ENCODE measurements around the gene COPS3.
A peak's percentile ranks its signal among the peaks of the same experiment; 100 is the strongest.

The COPS3 gene

GRCh38 chr17:17201907-17202306 is 79.1 kb downstream of the COPS3 start:
- Histone ChIP-seq H3K18ac (ENCODE audit: low read depth in 1 of 2, low read length in 2 of 2) (peak overlapping the region in 1 of 2 experiments; percentile 64), H3K23ac (ENCODE audit: low read length in 2 of 2) (peak overlapping the region in 1 of 2 experiments; percentile 3), H2BK5ac (ENCODE audit: low read depth, low read length, poor library complexity, severe bottlenecking) (no peak overlapping the region), H2BK15ac (ENCODE audit: low read depth, poor library complexity, severe bottlenecking) (no peak overlapping the region), H3K9me3 (ENCODE audit: control insufficient read depth, low read length) (no peaks in the 10 kb centered on the region), H3K79me1 (replicated peaks; ENCODE audit: low read length, poor library complexity, severe bottlenecking) (no peaks in the 10 kb centered on the region), H2AFZ (ENCODE audit: low read depth, low read length) (no peak overlapping the region), H4K91ac (ENCODE audit: low read length) (peak overlapping the region; percentile 32), H3K9ac (ENCODE audit: low read length) (no peak overlapping the region), H3K4me3 (ENCODE audit: insufficient read depth in 1 of 2, low read depth in 1 of 2, low read length in 2 of 2) (no peak overlapping the region), H3K27me3 (ENCODE audit: control insufficient read depth in 1 of 2, insufficient read depth in 1 of 2, low read length in 2 of 2) (no peaks in the 10 kb centered on the region), H3K4me1 (ENCODE audit: control insufficient read depth, insufficient read depth, low read depth, low read length) (peaks cover 9% of the 10 kb centered on the region), H2AK5ac (ENCODE audit: low read length, severe bottlenecking) (no peak overlapping the region), H3K4ac (ENCODE audit: low read depth in 1 of 2, low read length in 2 of 2) (no peak overlapping the region), H3K27ac (ENCODE audit: low read length, poor library complexity, severe bottlenecking) (no peak overlapping the region), H2BK120ac (ENCODE audit: low read depth, low read length) (no peak overlapping the region), H3K14ac (ENCODE audit: low read length in 2 of 2) (no peak overlapping the region), H4K8ac (ENCODE audit: low read length) (no peak overlapping the region), H3K4me2 (ENCODE audit: low read length, poor library complexity, severe bottlenecking) (no peak overlapping the region), H3K36me3 (ENCODE audit: control insufficient read depth in 1 of 2, insufficient read depth in 2 of 2, low read depth in 1 of 2, low read length in 2 of 2) (peaks cover 17 to 20% of the 10 kb centered on the region in 2 experiments), H2BK12ac (ENCODE audit: low read length in 2 of 2) (no peak overlapping the region)
- DNase-seq, result no peak
- 86% methylated on average over 6 of the region's 8 CpGs for WGBS

- WGBS, result 88% methylated on average over 10 of the region's 10 CpGs
- Histone ChIP-seq H2BK5ac (ENCODE audit: low read depth, low read length, poor library complexity, severe bottlenecking) (no peak overlapping the region), H3K27ac (ENCODE audit: low read length, poor library complexity, severe bottlenecking) (no peak overlapping the region), H2BK120ac (ENCODE audit: low read depth, low read length) (no peak overlapping the region), H4K8ac (ENCODE audit: low read length) (no peak overlapping the region), H4K91ac (ENCODE audit: low read length) (no peak overlapping the region), H3K4me1 (ENCODE audit: control insufficient read depth, insufficient read depth, low read depth, low read length) (peaks cover 9% of the 10 kb centered on the region), H2AK5ac (ENCODE audit: low read length, severe bottlenecking) (no peak overlapping the region), H3K23ac (ENCODE audit: low read length in 2 of 2) (no peak overlapping the region), H2BK15ac (ENCODE audit: low read depth, poor library complexity, severe bottlenecking) (no peak overlapping the region), H3K9ac (ENCODE audit: low read length) (no peak overlapping the region), H3K14ac (ENCODE audit: low read length in 2 of 2) (peak overlapping the region in 1 of 2 experiments; percentile 45), H3K4me3 (ENCODE audit: insufficient read depth in 1 of 2, low read depth in 1 of 2, low read length in 2 of 2) (no peak overlapping the region), H3K4ac (ENCODE audit: low read depth in 1 of 2, low read length in 2 of 2) (peak overlapping the region in 1 of 2 experiments; percentile 47), H2AFZ (ENCODE audit: low read depth, low read length) (no peak overlapping the region), H3K9me3 (ENCODE audit: control insufficient read depth, low read length) (no peaks in the 10 kb centered on the region), H3K4me2 (ENCODE audit: low read length, poor library complexity, severe bottlenecking) (no peak overlapping the region), H3K36me3 (ENCODE audit: control insufficient read depth in 1 of 2, insufficient read depth in 2 of 2, low read depth in 1 of 2, low read length in 2 of 2) (peaks cover 15 to 20% of the 10 kb centered on the region in 2 experiments), H3K27me3 (ENCODE audit: control insufficient read depth in 1 of 2, insufficient read depth in 1 of 2, low read length in 2 of 2) (no peaks in the 10 kb centered on the region), H3K79me1 (replicated peaks; ENCODE audit: low read length, poor library complexity, severe bottlenecking) (no peaks in the 10 kb centered on the region), H3K18ac (ENCODE audit: low read depth in 1 of 2, low read length in 2 of 2) (no peak overlapping the region), H2BK12ac (ENCODE audit: low read length in 2 of 2) (peak overlapping the region in 1 of 2 experiments; percentile 68)
- DNase-seq, result no peak
Measured at GRCh38 chr17:17201271-17201670, 79.8 kb downstream of the COPS3 start.

- Histone ChIP-seq H3K27ac (ENCODE audit: low read length, poor library complexity, severe bottlenecking) (no peak overlapping the region), H3K4ac (ENCODE audit: low read depth in 1 of 2, low read length in 2 of 2) (no peak overlapping the region), H2BK12ac (ENCODE audit: low read length in 2 of 2) (no peak overlapping the region), H2AFZ (ENCODE audit: low read depth, low read length) (no peak overlapping the region), H3K9ac (ENCODE audit: low read length) (no peak overlapping the region), H3K27me3 (ENCODE audit: control insufficient read depth in 1 of 2, insufficient read depth in 1 of 2, low read length in 2 of 2) (no peaks in the 10 kb centered on the region), H3K23ac (ENCODE audit: low read length in 2 of 2) (no peak overlapping the region), H2BK5ac (ENCODE audit: low read depth, low read length, poor library complexity, severe bottlenecking) (no peak overlapping the region), H3K4me1 (ENCODE audit: control insufficient read depth, insufficient read depth, low read depth, low read length) (peaks cover 9% of the 10 kb centered on the region), H2BK120ac (ENCODE audit: low read depth, low read length) (no peak overlapping the region), H3K18ac (ENCODE audit: low read depth in 1 of 2, low read length in 2 of 2) (no peak overlapping the region), H4K8ac (ENCODE audit: low read length) (no peak overlapping the region), H2BK15ac (ENCODE audit: low read depth, poor library complexity, severe bottlenecking) (no peak overlapping the region), H3K36me3 (ENCODE audit: control insufficient read depth in 1 of 2, insufficient read depth in 2 of 2, low read depth in 1 of 2, low read length in 2 of 2) (peaks cover 10 to 20% of the 10 kb centered on the region in 2 experiments), H3K14ac (ENCODE audit: low read length in 2 of 2) (no peak overlapping the region), H4K91ac (ENCODE audit: low read length) (no peak overlapping the region), H3K4me3 (ENCODE audit: insufficient read depth in 1 of 2, low read depth in 1 of 2, low read length in 2 of 2) (no peak overlapping the region), H3K79me1 (replicated peaks; ENCODE audit: low read length, poor library complexity, severe bottlenecking) (no peaks in the 10 kb centered on the region), H2AK5ac (ENCODE audit: low read length, severe bottlenecking) (no peak overlapping the region), H3K9me3 (ENCODE audit: control insufficient read depth, low read length) (no peaks in the 10 kb centered on the region), H3K4me2 (ENCODE audit: low read length, poor library complexity, severe bottlenecking) (no peak overlapping the region)
- DNase-seq, result no peak
- WGBS, result 66% methylated on average over 5 of the region's 5 CpGs
Measured at GRCh38 chr17:17200831-17201230, 80.2 kb downstream of the COPS3 start.

- Histone ChIP-seq H2BK5ac (ENCODE audit: low read depth, low read length, poor library complexity, severe bottlenecking) (no peak overlapping the region), H3K18ac (ENCODE audit: low read depth in 1 of 2, low read length in 2 of 2) (no peak overlapping the region), H3K9me3 (ENCODE audit: control insufficient read depth, low read length) (no peaks in the 10 kb centered on the region), H3K4ac (ENCODE audit: low read depth in 1 of 2, low read length in 2 of 2) (no peak overlapping the region), H3K27ac (ENCODE audit: low read length, poor library complexity, severe bottlenecking) (no peak overlapping the region), H3K79me1 (replicated peaks; ENCODE audit: low read length, poor library complexity, severe bottlenecking) (no peaks in the 10 kb centered on the region), H4K91ac (ENCODE audit: low read length) (no peak overlapping the region), H4K8ac (ENCODE audit: low read length) (no peak overlapping the region), H2BK12ac (ENCODE audit: low read length in 2 of 2) (no peak overlapping the region), H3K36me3 (ENCODE audit: control insufficient read depth in 1 of 2, insufficient read depth in 2 of 2, low read depth in 1 of 2, low read length in 2 of 2) (peaks cover 5 to 20% of the 10 kb centered on the region in 2 experiments), H3K4me2 (ENCODE audit: low read length, poor library complexity, severe bottlenecking) (no peak overlapping the region), H2AFZ (ENCODE audit: low read depth, low read length) (no peak overlapping the region), H3K4me1 (ENCODE audit: control insufficient read depth, insufficient read depth, low read depth, low read length) (peaks cover 9% of the 10 kb centered on the region), H3K23ac (ENCODE audit: low read length in 2 of 2) (no peak overlapping the region), H3K14ac (ENCODE audit: low read length in 2 of 2) (no peak overlapping the region), H3K27me3 (ENCODE audit: control insufficient read depth in 1 of 2, insufficient read depth in 1 of 2, low read length in 2 of 2) (no peaks in the 10 kb centered on the region), H3K9ac (ENCODE audit: low read length) (no peak overlapping the region), H3K4me3 (ENCODE audit: insufficient read depth in 1 of 2, low read depth in 1 of 2, low read length in 2 of 2) (no peak overlapping the region), H2BK120ac (ENCODE audit: low read depth, low read length) (no peak overlapping the region), H2BK15ac (ENCODE audit: low read depth, poor library complexity, severe bottlenecking) (no peak overlapping the region), H2AK5ac (ENCODE audit: low read length, severe bottlenecking) (no peak overlapping the region)
- no peak for DNase-seq
- WGBS, result 66% methylated on average over 7 of the region's 7 CpGs
Measured at GRCh38 chr17:17200311-17200710, 80.7 kb downstream of the COPS3 start.

All from mesenchymal stem cell (in vitro differentiated cells and primary cell).